GM12892 (cell line): ENCODE results near the gene YWHAE.

Experiments used
- DNase-seq: peaks from one replicate; pipeline ENCODE4 v3.0.0; 2011; ENCODE audit not compliant: insufficient read length
- FAIRE-seq: peaks from 2 replicates; lab custom pipeline; 2011; peaks lifted over from hg19 to GRCh38; lab: Jason Lieb, UNC
- POLR2A ChIP-seq: IDR thresholded peaks from 2 replicates; pipeline ENCODE4 v1.6.1; 2011; ENCODE audit warnings: low read depth, low read length, control low read depth
- POLR2AphosphoS5 ChIP-seq: IDR thresholded peaks from 2 replicates; pipeline ENCODE4 v1.6.1; 2011; ENCODE audit warnings: low read depth, low read length, control low read depth
- TAF1 ChIP-seq: IDR thresholded peaks from 2 replicates; pipeline ENCODE4 v1.6.1; 2011; ENCODE audit warnings: low read depth, mild to moderate bottlenecking, control low read depth, low read length, borderline replicate concordance

The YWHAE gene

DNA sequence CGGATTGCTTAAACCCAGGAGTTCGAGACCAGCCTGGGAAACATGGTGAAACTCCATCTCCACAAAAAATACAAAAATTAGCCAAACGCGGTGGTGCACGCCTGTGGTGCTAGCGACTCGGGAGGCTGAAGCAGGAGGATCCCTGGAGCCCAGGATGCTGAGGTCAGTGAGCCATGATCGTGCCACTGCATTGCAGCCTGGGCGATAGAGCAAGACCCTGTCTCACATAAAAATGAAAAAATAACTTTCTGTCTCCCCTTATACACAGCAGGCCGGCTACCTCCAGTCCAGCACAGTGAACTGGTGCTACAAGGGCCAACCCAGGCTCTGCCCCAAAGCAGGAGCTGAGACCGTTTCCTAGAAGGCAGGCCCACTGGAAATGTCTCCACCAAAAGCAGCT, 59.7 kb downstream of the YWHAE start:
- no peak for DNase-seq
- no peak for FAIRE-seq
- no peak for TF ChIP-seq POLR2A
- no peak for TF ChIP-seq POLR2AphosphoS5
- TF ChIP-seq TAF1, result no peak

DNA sequence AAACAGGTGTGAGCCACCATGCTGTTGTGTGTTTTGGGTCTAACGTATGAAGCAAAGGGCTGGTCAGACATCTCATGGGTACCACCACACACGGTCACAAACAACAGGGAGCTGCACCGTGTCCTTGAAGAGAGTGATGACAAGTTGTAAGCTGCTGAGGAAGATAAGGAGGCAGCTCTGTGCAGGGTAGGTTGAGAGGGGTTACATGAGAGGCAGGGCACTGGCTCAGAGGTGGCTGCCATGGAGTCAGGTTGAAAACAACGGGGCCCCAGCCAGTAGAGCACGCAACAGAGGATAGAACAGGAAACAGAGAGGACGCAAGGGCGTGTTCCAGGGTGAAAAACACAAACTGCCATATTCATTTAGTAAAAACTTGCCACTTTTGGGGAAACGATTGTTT, 68.3 kb downstream of the YWHAE start:
- DNase-seq (no peak), FAIRE-seq (no peak)
- TF ChIP-seq TAF1, result no peak
- TF ChIP-seq POLR2AphosphoS5, result no peak
- TF ChIP-seq POLR2A, result no peak

DNA sequence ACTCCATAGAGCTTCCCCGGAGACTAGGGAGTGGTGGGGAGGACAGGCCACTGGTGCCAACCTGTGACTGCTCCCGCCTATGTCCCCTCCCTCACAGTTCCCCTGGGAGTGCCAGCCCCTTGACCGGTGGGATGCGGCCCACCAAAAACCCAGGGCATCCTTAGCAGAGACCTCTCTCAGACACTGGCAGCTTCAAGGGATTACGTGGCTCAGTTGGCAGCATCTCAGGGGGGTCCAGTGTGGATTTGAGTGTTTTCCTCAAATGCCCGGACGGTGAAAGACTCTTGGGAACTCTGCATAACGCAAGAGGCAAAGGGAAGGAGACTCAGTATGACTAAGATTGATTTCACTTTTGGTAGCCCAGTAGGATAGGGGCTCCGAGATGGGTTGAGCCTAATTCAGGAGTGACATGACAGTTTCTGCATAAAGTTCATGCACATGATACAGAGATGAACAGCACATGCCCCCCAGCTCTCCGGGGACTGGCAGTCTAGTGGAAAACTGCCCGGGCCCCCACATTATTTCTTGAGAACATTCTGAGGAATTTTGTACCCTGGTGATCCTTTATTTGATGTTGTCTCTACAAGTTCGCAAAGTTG, 70.2 kb downstream of the YWHAE start:
- no peak for TF ChIP-seq POLR2A
- no peak for TF ChIP-seq POLR2AphosphoS5
- TF ChIP-seq TAF1, result no peak
- FAIRE-seq (no peak), DNase-seq (no peak)

DNA sequence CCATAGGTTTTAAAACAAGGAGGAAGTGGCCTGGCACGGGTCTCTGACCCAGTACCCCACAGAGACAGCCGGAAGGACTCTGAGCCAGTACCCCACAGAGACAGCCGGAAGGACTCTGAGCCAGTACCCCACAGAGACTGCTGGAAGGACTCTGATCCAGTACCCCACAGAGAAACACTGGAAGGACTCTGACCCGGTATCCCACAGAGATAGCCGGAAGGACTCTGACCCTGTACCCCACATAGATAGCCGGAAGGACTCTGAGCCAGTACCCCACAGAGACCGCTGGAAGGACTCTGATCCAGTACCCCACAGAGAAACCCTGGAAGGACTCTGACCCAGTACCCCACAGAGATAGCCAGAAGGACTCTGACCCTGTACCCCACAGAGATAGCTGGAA, 71.6 kb downstream of the YWHAE start:
- FAIRE-seq (no peak), DNase-seq (no peak)
- TF ChIP-seq POLR2AphosphoS5 (no peak), TAF1 (no peak), POLR2A (no peak)

DNA sequence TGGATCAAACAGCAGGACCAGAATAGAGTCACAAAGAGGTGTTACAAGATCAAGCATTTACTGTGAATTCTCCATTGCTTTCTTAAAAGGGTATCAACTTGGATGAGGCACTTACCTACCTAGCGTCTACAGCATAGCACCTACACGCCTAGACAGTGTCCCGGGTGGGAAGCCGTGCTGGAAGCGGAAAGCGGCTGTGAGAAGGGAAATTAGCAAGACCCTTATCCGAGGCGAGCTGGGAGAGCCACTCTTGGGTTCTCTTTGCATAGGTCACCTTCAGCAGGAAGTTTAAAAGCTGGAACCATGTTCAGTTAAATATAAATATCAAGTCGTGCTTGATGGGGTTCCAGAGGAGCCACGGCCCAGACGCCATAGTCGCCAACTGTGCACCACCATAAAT, 74.3 kb downstream of the YWHAE start:
- FAIRE-seq (no peak), DNase-seq (no peak)
- no peak for TF ChIP-seq POLR2A
- no peak for TF ChIP-seq TAF1
- TF ChIP-seq POLR2AphosphoS5, result no peak

DNA sequence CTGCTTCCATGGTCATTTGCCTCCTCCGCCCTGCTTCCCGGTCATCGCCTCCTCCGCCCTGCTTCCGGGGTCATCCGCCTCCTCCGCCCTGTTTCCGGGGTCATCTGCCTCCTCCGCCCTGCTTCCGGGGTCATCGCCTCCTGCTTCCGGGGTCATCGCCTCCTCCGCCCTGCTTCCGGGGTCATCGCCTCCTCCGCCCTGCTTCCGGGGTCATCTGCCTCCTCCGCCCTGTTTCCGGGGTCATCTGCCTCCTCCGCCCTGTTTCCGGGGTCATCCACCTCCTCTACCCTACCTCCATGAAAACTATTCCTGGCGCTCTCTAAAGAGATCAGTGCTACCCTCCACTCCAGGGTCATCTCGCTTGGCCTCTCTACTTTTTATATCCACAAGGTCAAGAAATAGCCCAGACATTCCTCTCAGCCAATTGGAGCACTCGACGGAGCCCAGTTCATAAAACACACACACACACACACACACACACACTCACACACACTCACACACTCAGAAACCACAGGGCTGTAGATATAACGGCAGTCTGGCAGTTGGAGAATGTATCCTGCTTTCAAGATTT, 75.7 kb downstream of the YWHAE start:
- TF ChIP-seq TAF1 (no peak), POLR2A (no peak), POLR2AphosphoS5 (no peak)
- no peak for DNase-seq
- FAIRE-seq, result no peak

DNA sequence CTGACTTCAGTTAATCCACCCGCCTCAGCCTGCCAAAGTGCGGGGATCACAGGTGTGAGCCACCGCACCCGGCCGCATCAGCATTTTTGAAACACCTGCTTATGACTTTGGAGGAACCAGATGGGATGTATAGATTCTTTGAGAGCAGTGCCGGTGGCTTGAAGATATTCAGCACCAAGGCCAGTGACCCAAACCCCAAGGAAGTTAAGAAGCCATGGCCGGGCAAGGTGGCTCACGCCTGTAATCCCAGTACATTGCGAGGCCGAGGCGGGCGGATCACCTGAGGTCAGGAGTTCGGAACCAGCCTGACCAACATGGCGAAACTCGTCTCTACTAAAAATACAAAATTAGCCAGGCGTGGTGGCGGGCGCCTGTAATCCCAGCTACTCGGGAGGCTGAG, 76.7 kb downstream of the YWHAE start:
- no peak for FAIRE-seq
- DNase-seq, result no peak
- TF ChIP-seq TAF1 (no peak), POLR2AphosphoS5 (no peak), POLR2A (no peak)

DNA sequence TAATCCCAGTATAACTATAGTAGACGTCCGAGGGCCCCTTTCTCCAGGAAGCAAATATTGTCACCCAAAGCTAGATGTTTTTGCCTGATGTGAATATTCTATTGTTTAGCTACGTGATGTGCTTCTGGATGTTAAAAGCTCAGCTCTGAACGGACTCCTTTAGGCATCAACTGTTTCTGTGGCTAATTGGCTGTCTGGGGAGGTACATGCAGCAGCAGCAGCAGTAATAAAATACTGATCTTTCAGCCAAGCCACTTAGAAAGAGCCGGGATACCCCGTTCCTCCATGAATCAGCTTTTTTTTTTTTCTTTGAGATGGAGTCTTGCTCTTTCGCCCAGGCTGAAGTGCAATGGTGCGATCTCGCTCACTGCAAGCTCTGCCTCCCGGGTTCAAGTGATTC, 77.5 kb downstream of the YWHAE start:
- FAIRE-seq (no peak), DNase-seq (no peak)
- no peak for TF ChIP-seq POLR2AphosphoS5
- TF ChIP-seq POLR2A, result no peak
- TF ChIP-seq TAF1, result no peak

DNA sequence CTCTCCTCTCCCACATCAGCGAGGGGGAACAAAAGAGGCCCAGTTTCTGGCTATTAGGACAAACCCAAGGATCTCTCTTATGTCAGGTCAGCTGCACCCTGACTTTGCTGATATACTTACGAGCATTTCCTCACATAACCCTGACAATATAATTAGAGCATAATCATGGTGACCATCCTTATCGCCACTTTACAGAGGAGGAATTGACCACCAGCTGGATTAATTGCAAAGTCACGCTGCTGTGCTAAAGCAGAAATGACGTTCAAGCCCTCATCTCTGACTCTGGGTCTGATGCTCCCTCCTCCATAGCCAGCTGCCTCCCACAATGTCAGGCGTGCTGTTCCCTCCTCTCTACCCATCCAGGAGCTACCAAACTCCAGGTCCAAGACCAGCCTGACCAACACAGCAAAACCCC, 78.0 kb downstream of the YWHAE start:
- TF ChIP-seq TAF1 (no peak), POLR2A (no peak), POLR2AphosphoS5 (no peak)
- DNase-seq (no peak), FAIRE-seq (no peak)

DNA sequence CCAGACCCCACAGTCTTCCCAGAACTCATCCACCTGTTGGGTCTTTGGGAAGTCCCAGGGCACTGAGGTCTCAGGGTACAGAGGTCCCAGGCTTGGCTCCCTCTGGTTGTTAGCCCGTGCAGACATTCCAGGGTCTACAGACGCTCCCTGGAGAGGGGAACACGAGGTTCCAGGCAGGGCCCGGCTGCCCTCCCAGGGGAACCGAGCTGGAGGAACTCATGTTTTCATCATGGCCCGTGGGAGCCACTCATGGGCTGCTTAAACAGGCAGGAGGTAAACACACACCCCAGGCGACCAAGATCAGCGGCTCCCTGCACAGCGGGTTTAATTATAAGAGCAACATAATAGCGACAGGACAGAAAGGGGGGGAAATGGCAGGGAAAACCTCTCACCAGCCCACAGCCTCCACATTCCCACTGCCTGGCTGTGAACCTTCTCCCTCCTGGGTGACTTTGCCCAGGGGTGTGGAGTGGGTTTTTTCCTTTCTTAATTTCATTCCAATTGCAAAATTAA, 84.1 kb downstream of the YWHAE start:
- TF ChIP-seq POLR2A (no peak), POLR2AphosphoS5 (no peak), TAF1 (no peak)
- DNase-seq, result no peak
- FAIRE-seq, result no peak

DNA sequence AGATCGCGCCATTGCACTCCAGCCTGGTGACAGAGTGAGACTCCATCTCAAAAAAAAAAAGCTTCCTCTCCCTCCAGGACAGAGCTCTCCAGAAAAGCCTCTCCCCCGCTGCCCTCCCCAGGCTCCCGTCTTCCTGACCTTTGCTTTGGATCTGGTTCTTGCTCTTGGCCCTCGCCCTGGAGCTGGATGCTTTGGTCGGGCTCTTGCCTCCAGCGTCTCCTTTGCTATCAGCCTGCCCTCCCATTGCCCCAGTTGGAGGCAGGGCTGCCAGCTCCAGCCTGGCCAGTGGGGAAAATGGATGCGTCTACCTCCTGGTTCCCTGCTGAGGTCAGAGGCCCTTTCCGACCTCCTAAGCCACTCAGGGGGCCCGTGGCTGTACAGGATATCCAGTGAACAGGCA, 84.6 kb downstream of the YWHAE start:
- FAIRE-seq (no peak), DNase-seq (no peak)
- TF ChIP-seq TAF1, result no peak
- no peak for TF ChIP-seq POLR2A
- TF ChIP-seq POLR2AphosphoS5, result no peak
